K562 (cell line): ENCODE results near the gene NDC1. TPM values are rescaled to one million over a fixed set of nuclear protein-coding genes. Genes with fewer than 3 reads are reported as not detected.

Source experiments
- CEBPZ ChIP-seq: fragments of 150-350 bp; IDR thresholded peaks from 2 replicates; pipeline ENCODE4 v1.6.1; 2014; ENCODE audit warnings: low read depth, mild to moderate bottlenecking, low read length, borderline replicate concordance
- ELK1 ChIP-seq: sonication (generic); formaldehyde crosslinking; IDR thresholded peaks from 2 replicates; pipeline ENCODE4 v1.8.1; 2022; ENCODE audit warnings: missing genetic modification reagents
- HIVEP1 ChIP-seq: fragments of 250-450 bp; sonication (Bioruptor Pico); IDR thresholded peaks from 2 replicates; pipeline ENCODE4 v1.4.0; 2020; ENCODE audit warnings: mild to moderate bottlenecking
- KLF1 ChIP-seq: fragments of 450-650 bp; IDR thresholded peaks from 2 replicates; pipeline ENCODE4 v1.6.1; 2016; ENCODE audit warnings: missing genetic modification characterization, missing compliant biosample characterization
- NUFIP1 ChIP-seq: fragments of 450-650 bp; IDR thresholded peaks from 2 replicates; pipeline ENCODE4 v1.6.1; 2018; ENCODE audit not compliant: partially characterized antibody
- TAL1 ChIP-seq: fragments of 450-650 bp; IDR thresholded peaks from 2 replicates; pipeline ENCODE4 v1.6.1; 2016; ENCODE audit warnings: mild to moderate bottlenecking
- TCFL5 ChIP-seq: fragments of 250-450 bp; sonication (Bioruptor Pico); conservative IDR thresholded peaks from 2 replicates; pipeline ENCODE4 v1.6.1; 2021; ENCODE audit warnings: mild to moderate bottlenecking, moderate library complexity, matching md5 sums
- VEZF1 ChIP-seq: fragments of 200-800 bp; sonication (Bioruptor generic); IDR thresholded peaks from 2 replicates; pipeline ENCODE4 v1.6.1; 2017; ENCODE audit warnings: missing genetic modification characterization, missing compliant biosample characterization
- ZFP91 ChIP-seq: sonication (generic); formaldehyde crosslinking; IDR thresholded peaks from 2 replicates; pipeline ENCODE4 v1.8.0; 2022; ENCODE audit warnings: mild to moderate bottlenecking, missing genetic modification reagents
- ZNF407 ChIP-seq: fragments of 450-650 bp; IDR thresholded peaks from 2 replicates; pipeline ENCODE4 v1.6.1; 2016; ENCODE audit warnings: low read depth
- ZNF431 ChIP-seq: sonication (generic); formaldehyde crosslinking; IDR thresholded peaks from 2 replicates; pipeline ENCODE4 v1.8.0; 2022; ENCODE audit warnings: mild to moderate bottlenecking, missing genetic modification reagents
- polyA plus RNA-seq, 8 experiments: library from polyadenylated mRNA; depleted of rRNA in 4 of 8; stranded (reverse) in 5 of 8; unstranded in 3 of 8; fragments of >200 nt; fragmentation: Nextera tagmentation in 2 of 8; fragmentation: Illumina TruSeq in 1 of 8; extraction: Ambion mirVana in 2 of 8; extraction: Trizol in 1 of 8; gene quantifications; 2 replicates each; pipeline versions ENCODE4 v1.2.1 to v1.2.3, GENCODE V29; 2011 to 2014; ENCODE audit warnings: inconsistent platforms in 1 of 8, missing spikeins in 1 of 8
- total RNA-seq, 7 experiments: library from RNA; depleted of rRNA in 6 of 7; stranded (reverse); fragments of >200 nt in 6 of 7; fragmentation: Illumina TruSeq in 2 of 7; extraction: Trizol in 2 of 7; gene quantifications; 2 replicates each; pipeline versions ENCODE4 v1.2.1 to v1.2.3, GENCODE V29; 2011 to 2021; ENCODE audit warnings: low replicate concordance in 1 of 7

NDC1 gene
- total and polyA plus RNA-seq, 9 of the 15 experiments (the other 6 are each of a cell fraction or from before 2014, with no cell fraction given): 26.9 to 102 (median 64.5) TPM

GRCh38 chr1:53811414-53811851 lies 26.7 kb downstream of the NDC1 start (continued):
- TF ChIP-seq ZNF407: no peak
- no peak for TF ChIP-seq KLF1
- TF ChIP-seq HIVEP1 (CRISPR knock-in tag): no peak
- no peak for TF ChIP-seq ZNF431 (CRISPR knock-in tag)
- no peak for TF ChIP-seq ZFP91 (CRISPR knock-in tag)
- TF ChIP-seq TAL1: no peak
- no peak for TF ChIP-seq ELK1
- TF ChIP-seq VEZF1 (CRISPR knock-in tag): no peak
- TF ChIP-seq NUFIP1: no peak
- TF ChIP-seq CEBPZ: no peak
- no peak for TF ChIP-seq TCFL5 (CRISPR knock-in tag)
